ENCODE data around the gene POTEB2. TPM values are rescaled to one million over a fixed set of nuclear protein-coding genes. Genes with fewer than 3 reads are reported as not detected.
"Not testable (repeated sequence)": the region's sequence is repeated elsewhere in the genome, so short reads cannot be mapped to it uniquely, and the experiment has no call there.

POTEB2 gene
- total RNA-seq = not detected

DNA sequence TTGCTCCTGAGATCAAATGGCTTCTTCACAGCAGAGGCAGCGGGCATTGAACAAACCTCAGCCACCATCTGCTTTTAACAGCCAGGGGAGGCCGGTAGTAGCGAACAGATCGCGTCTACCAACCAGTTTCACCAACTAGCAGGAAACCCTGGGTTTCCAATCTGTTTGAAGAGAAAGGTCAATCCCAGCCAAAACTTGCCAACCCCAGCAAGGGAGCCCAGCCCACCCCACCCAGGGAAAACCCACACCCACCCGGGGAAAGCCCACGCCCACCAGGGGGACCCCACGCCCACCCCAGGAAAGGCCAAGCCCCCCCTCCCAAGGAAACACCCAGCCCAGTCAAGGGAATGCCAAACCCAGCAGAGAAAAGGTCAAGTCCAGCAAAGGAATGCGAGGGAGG, at the start of gene POTEB2:
TSS of gene POTEB2 (minus strand) at position 101 of the 400 bp plus-strand sequence. CDS start at position 68, 33 bp downstream.
- DNase-seq = not testable (repeated sequence)

DNA sequence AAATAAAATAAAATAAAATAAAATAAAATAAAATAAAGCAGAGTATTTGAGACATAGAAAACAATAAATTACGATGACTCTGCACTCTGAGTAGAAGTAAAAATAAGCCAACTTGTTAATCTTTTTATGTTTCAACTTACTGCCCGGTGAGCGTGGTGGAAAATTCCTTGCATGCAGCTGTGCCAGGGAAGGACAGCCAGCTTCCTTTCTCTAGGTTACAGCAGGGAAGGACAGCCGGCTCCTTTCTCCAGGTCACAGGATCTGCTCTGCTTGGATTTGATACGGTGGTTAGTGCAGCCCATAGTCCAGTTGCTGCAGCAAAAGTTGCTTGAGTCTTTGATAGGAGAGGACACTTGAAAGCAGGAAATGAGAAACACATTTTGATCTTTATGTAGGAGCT, 13.8 kb upstream of the POTEB2 start:
- DNase-seq = not testable (repeated sequence)

DNA sequence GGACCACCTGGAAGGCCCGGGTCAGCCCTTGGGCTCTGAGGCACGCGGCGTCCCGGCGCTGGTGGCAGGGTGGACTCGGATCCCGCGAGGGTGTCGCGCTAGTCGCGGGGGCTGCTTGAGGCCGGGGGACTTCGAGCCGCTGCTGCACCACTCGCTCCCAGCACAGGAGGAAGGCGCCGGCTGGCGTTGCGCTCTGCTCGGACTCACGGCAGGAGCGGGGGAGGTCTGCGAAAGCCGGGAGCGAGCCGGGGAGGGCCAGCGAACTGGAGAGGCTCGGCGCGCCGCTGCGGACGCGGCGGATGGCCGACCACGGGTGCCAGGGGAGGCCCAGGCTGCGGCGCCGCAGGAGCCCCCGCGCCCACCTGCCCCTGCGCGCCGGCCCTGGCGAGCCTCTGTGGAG, 12.3 kb upstream of the POTEB2 start:
- not testable (repeated sequence) for DNase-seq

DNA sequence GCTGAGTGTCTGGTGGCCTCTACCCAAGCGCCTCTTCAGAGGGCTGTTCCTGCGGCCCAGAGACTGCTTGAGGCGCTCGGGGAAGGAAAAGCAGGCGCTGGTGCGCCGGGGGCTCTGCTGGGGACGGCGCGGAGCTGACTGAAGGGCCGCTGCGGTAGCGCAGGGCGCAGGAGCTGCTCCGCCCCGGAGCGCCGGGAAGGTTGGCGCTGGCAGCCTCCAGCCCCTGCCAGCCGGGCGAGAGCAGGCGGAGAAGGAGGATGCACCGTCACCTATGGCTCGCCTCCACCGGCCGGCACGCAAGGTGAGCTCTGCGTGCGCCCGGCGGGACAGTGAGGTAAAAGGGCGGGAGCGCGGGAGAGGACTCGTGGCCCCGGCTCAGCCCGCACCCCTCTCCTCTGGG, 11.7 kb upstream of the POTEB2 start:
- DNase-seq = not testable (repeated sequence)

Small RNA genes within 50 kb of the gene (small RNA-seq; reads per million reads assigned to genes)
- not detected for gene AC012414.2
- gene MIR3118-2 = not detected
- gene RNU6-749P = not detected
- gene ZNF519P2 = not detected
